Gastrocnemius medialis (tissue), 4 donors: ENCODE measurements around the gene PCP4L1.

ENCODE experiments used
- CTCF ChIP-seq, 5 experiments: fragments of 450-650 bp in 3 of 5; fragments of 200-600 bp in 2 of 5; sonication (generic) in 2 of 5; IDR thresholded peaks in 4 of 5; conservative IDR thresholded peaks in 1 of 5; 1 replicate in 4 of 5; 2 replicates in 1 of 5; pipeline ENCODE4 v1.5.1; 2016 to 2019; ENCODE audit warnings: antibody characterized with exemption in 5 of 5, mild to moderate bottlenecking in 3 of 5, moderate library complexity in 3 of 5
- POLR2A ChIP-seq, 2 donors: fragments of 450-650 bp; IDR thresholded peaks; one replicate each; pipeline ENCODE4 v1.6.1; 2017; ENCODE audit warnings: antibody characterized with exemption in 2 of 2, mild to moderate bottlenecking in 2 of 2, moderate library complexity in 2 of 2

- no peak for TF ChIP-seq POLR2A (IDR thresholded peaks at IDR 0.05)
- no peak for TF ChIP-seq CTCF (IDR thresholded peaks at IDR 0.05 in 4 of 5, conservative IDR thresholded peaks at IDR 0.05 in 1 of 5)
Measured at GRCh38 chr1:161241682-161242081, 16.9 kb upstream of the PCP4L1 start.
